Activated CD4-positive, alpha-beta memory T cell treated with anti-CD3 and anti-CD28 coated beads, Interleukin-2, amount 10 ng/mL, durations not matched to agents 7 days and 5 days (primary cell): ENCODE measurements around the gene ATL1. TPM values are rescaled to one million over a fixed set of nuclear protein-coding genes. Genes with fewer than 3 reads are reported as not detected.

Experiments
- CTCF ChIA-PET: fragments of 350-600 bp; sonication (Branson Sonifier 250); formaldehyde crosslinking; loops from one replicate; lab custom pipeline; 2021; ENCODE audit warnings: antibody characterized with exemption, inconsistent platforms; lab: Charles Lee
- POLR2A ChIA-PET: fragments of 350-600 bp; sonication (Branson Sonifier 250); formaldehyde crosslinking; loops from one replicate; lab custom pipeline; 2021; ENCODE audit warnings: antibody characterized with exemption; lab: Charles Lee
- DNase-seq: peaks from one replicate; pipeline ENCODE4 v3.0.0-alpha.2; 2020
- H3K27ac Mint-ChIP-seq: one replicate; pipeline ENCODE4 v1.8.0; 2021; ENCODE audit warnings: mild to moderate bottlenecking, mixed read lengths
- H3K27me3 Mint-ChIP-seq: one replicate; pipeline ENCODE4 v1.8.0; 2021; ENCODE audit warnings: mixed read lengths
- H3K36me3 Mint-ChIP-seq: one replicate; pipeline ENCODE4 v1.8.0; 2021; ENCODE audit warnings: low read depth, mixed read lengths
- H3K4me1 Mint-ChIP-seq: one replicate; pipeline ENCODE4 v1.8.0; 2021; ENCODE audit warnings: mixed read lengths
- H3K4me3 Mint-ChIP-seq: one replicate; pipeline ENCODE4 v1.8.0; 2021; ENCODE audit warnings: mild to moderate bottlenecking, mixed read lengths
- H3K9me3 Mint-ChIP-seq: one replicate; pipeline ENCODE4 v1.8.0; 2021; ENCODE audit warnings: mixed read lengths
- total RNA-seq, 2 experiments: library from RNA; stranded (reverse); gene quantifications; one replicate each; pipeline ENCODE4 v1.2.3, GENCODE V29; 2021

Gene ATL1
- total RNA-seq, 2 experiments from 2014 or later = 0.86 to 1.2 TPM

- H3K9me3 Mint-ChIP-seq = no peaks in the 10 kb centered on the region
- ChIA-PET CTCF (no interaction called here), POLR2A (no interaction called here)
- H3K4me3 Mint-ChIP-seq = no peak overlapping the region
- H3K4me1 Mint-ChIP-seq = no peaks in the 10 kb centered on the region
- no peaks in the 10 kb centered on the region for H3K36me3 Mint-ChIP-seq
- H3K27me3 Mint-ChIP-seq = peaks cover 21% of the 10 kb centered on the region
- DNase-seq = no peak
- H3K27ac Mint-ChIP-seq = no peak overlapping the region
These were observed 18.5 kb downstream of the ATL1 start for GRCh38 chr14:50578433-50578832.

DNA sequence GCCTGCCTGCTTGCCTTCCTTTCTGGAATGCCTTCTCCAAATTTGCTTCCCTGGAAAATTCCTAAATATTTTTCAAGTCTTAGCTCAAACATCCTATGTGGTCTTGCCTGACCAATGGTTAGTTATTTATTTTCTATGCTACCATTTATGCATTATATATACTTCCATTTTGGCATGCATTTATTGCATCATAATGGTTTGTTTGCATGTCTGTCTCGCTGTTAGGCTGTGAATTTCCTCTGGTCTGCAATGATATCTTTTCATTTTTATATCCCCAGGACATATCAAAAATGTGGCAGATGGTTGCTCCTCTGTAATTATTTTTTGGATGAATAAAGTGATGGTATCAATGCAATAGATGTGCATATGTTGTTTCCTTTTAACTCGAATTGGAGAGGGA is 30.5 kb downstream of the ATL1 start:
- DNase-seq = no peak
- Mint-ChIP-seq H3K4me3 (no peak overlapping the region), H3K27ac (no peak overlapping the region), H3K36me3 (no peaks in the 10 kb centered on the region), H3K9me3 (no peaks in the 10 kb centered on the region), H3K27me3 (peaks cover 4% of the 10 kb centered on the region), H3K4me1 (no peaks in the 10 kb centered on the region)
- CTCF ChIA-PET = interaction anchor here (1.1 kb wide), 1 partner anchor 10 kb away, joined by 4 read pairs; no protein-coding TSS in a partner anchor
- POLR2A ChIA-PET = no interaction called here

DNA sequence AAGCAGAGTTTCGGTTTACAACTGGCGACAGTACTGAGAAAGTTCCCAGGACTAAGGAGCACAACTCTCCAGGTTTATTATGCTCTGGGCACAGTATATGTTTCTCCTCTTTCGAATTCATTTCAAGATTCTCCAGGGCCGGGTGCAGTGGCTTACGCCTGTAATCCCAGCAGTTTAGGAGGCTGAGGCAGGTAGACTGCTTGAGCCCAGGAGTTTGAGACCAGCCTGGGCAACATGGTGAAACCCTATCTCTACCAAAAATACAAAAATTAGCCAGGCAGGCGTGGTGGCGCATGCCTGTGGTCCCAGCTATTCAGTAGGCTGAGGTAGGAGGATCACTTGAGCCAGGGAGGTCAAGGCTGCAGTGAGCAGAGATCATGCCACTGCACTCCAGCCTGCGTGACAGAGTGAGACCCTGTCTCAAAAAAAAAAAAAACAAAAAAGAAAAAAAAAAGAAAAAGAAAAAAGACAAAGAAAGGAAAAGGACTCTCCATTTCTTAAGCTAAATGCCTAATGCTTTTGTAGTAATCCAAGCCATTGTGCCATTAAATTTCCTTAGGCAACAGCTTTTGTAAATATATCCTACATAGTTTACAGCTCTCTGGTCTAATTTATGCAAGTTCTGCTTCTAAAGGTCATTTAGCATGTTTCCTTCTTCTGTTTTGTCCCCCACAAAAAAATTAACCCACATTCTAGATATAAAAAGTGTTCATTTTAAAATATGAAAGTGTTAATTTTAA is 34.8 kb downstream of the ATL1 start:
- no peak overlapping the region for H3K27ac Mint-ChIP-seq
- H3K4me3 Mint-ChIP-seq = no peak overlapping the region
- no peaks in the 10 kb centered on the region for H3K36me3 Mint-ChIP-seq
- POLR2A ChIA-PET = no interaction called here
- H3K4me1 Mint-ChIP-seq = no peaks in the 10 kb centered on the region
- CTCF ChIA-PET = interaction anchor here (1.9 kb wide), 1 partner anchor 266 kb away, joined by 6 read pairs; no protein-coding TSS in a partner anchor
- no peaks in the 10 kb centered on the region for H3K9me3 Mint-ChIP-seq
- H3K27me3 Mint-ChIP-seq = peaks cover 4% of the 10 kb centered on the region
- DNase-seq = no peak

DNA sequence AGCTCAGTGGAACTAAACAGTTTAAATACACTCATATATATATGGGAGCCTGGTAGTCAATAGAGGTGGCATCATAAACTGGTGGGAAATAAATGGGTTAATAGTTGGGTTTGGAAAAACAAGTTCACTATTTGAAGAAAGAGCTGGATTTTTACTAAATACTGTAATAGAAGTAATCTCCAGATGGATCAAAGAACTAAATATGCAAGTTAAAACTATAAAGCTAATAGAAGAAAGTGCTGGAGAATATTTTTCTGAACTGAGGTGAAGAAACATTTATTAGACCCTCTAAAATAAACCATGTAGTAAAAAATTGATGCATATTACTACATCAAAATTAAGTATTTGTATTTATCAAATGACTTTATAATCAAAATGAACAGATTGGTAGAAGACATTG is 38.8 kb downstream of the ATL1 start:
- CTCF ChIA-PET = interaction anchor here (1.0 to 2.5 kb wide), 3 partner anchors 9 to 262 kb away, joined by 3 to 8 read pairs (median 6); no protein-coding TSS in a partner anchor
- H3K4me3 Mint-ChIP-seq = no peak overlapping the region
- no peak overlapping the region for H3K27ac Mint-ChIP-seq
- H3K27me3 Mint-ChIP-seq = no peaks in the 10 kb centered on the region
- peaks cover 2% of the 10 kb centered on the region for H3K4me1 Mint-ChIP-seq
- DNase-seq = no peak
- no peaks in the 10 kb centered on the region for H3K9me3 Mint-ChIP-seq
- POLR2A ChIA-PET = no interaction called here
- H3K36me3 Mint-ChIP-seq = no peaks in the 10 kb centered on the region

- Mint-ChIP-seq H3K36me3 (no peaks in the 10 kb centered on the region), H3K4me3 (no peak overlapping the region), H3K27me3 (no peaks in the 10 kb centered on the region), H3K4me1 (peaks cover 2% of the 10 kb centered on the region), H3K9me3 (no peaks in the 10 kb centered on the region), H3K27ac (no peak overlapping the region)
- CTCF ChIA-PET = interaction anchor here (0.8 to 2.6 kb wide), 6 partner anchors 9 to 267 kb away, joined by 3 to 29 read pairs (median 8); no protein-coding TSS in a partner anchor
- POLR2A ChIA-PET = no interaction called here
- no peak for DNase-seq
These were observed 39.9 kb downstream of the ATL1 start for GRCh38 chr14:50599700-50600444.

- ChIA-PET POLR2A (no interaction called here), CTCF (interaction anchor here (0.6 to 2.6 kb wide), 13 partner anchors 10 to 266 kb away, joined by 3 to 29 read pairs (median 4); no protein-coding TSS in a partner anchor)
- H3K9me3 Mint-ChIP-seq = no peaks in the 10 kb centered on the region
- H3K4me3 Mint-ChIP-seq = no peak overlapping the region
- H3K27me3 Mint-ChIP-seq = no peaks in the 10 kb centered on the region
- peaks cover 2% of the 10 kb centered on the region for H3K4me1 Mint-ChIP-seq
- H3K36me3 Mint-ChIP-seq = no peaks in the 10 kb centered on the region
- no peak for DNase-seq
- H3K27ac Mint-ChIP-seq = no peak overlapping the region
These were observed 40.9 kb downstream of the ATL1 start for GRCh38 chr14:50600849-50601248.

DNA sequence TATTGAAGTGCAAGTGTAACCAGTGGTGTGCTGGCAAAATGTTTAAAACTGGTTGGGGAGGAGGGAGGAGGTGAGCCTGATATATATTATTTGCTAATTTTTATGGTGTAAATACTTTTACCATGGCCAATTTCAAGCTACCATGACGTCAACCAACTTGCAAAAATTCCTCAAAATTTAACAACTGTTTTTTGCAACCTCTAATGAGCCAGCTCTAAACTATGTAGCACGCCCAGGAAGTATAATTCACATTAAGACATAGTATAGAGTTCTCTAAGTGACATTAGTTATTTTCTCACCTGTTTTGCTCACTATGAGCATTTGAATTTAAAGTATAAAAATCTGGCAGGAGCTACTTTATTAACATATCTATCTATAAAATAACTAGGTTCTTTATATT is 41.4 kb downstream of the ATL1 start:
- no peak overlapping the region for H3K4me3 Mint-ChIP-seq
- CTCF ChIA-PET = interaction anchor here (0.6 to 2.6 kb wide), 13 partner anchors 18 to 261 kb away, joined by 3 to 29 read pairs (median 4); no protein-coding TSS in a partner anchor
- no peak overlapping the region for H3K27ac Mint-ChIP-seq
- H3K4me1 Mint-ChIP-seq = peaks cover 2% of the 10 kb centered on the region
- H3K36me3 Mint-ChIP-seq = no peaks in the 10 kb centered on the region
- POLR2A ChIA-PET = interaction anchor here (0.6 kb wide), 1 partner anchor 515 kb away, joined by 3 read pairs; no protein-coding TSS in a partner anchor
- no peak for DNase-seq
- H3K9me3 Mint-ChIP-seq = no peaks in the 10 kb centered on the region
- no peaks in the 10 kb centered on the region for H3K27me3 Mint-ChIP-seq

- H3K36me3 Mint-ChIP-seq = no peaks in the 10 kb centered on the region
- H3K27ac Mint-ChIP-seq = no peak overlapping the region
- H3K4me3 Mint-ChIP-seq = no peak overlapping the region
- H3K4me1 Mint-ChIP-seq = peaks cover 2% of the 10 kb centered on the region
- CTCF ChIA-PET = interaction anchor here (0.6 to 2.6 kb wide), 7 partner anchors 110 to 261 kb away, joined by 3 to 29 read pairs (median 5); no protein-coding TSS in a partner anchor
- POLR2A ChIA-PET = interaction anchor here (0.6 kb wide), 1 partner anchor 514 kb away, joined by 3 read pairs; no protein-coding TSS in a partner anchor
- no peaks in the 10 kb centered on the region for H3K9me3 Mint-ChIP-seq
- H3K27me3 Mint-ChIP-seq = no peaks in the 10 kb centered on the region
- DNase-seq = no peak
These were observed 42.1 kb downstream of the ATL1 start for GRCh38 chr14:50602035-50602434.

- ChIA-PET CTCF (no interaction called here), POLR2A (no interaction called here)
- Mint-ChIP-seq H3K9me3 (no peaks in the 10 kb centered on the region), H3K4me1 (peaks cover 2% of the 10 kb centered on the region), H3K27me3 (no peaks in the 10 kb centered on the region), H3K4me3 (no peak overlapping the region), H3K36me3 (no peaks in the 10 kb centered on the region), H3K27ac (no peak overlapping the region)
- DNase-seq = no peak
These were observed 43.6 kb downstream of the ATL1 start for GRCh38 chr14:50603565-50603964.

- no peak for DNase-seq
- CTCF ChIA-PET = interaction anchor here (0.5 to 1.4 kb wide), 2 partner anchors 95 to 171 kb away, joined by 4 read pairs; no protein-coding TSS in a partner anchor
These were observed 45.8 kb downstream of the ATL1 start for GRCh38 chr14:50605766-50606165.

GRCh38 chr14:50606468-50606867 is 46.5 kb downstream of the ATL1 start:
- H3K27me3 Mint-ChIP-seq = peaks cover 6% of the 10 kb centered on the region
- H3K4me3 Mint-ChIP-seq = no peak overlapping the region
- ChIA-PET POLR2A (interaction anchor here (1.3 kb wide), 1 partner anchor 253 kb away, joined by 3 read pairs; no protein-coding TSS in a partner anchor), CTCF (interaction anchor here (1.4 to 2.1 kb wide), 2 partner anchors 8 to 172 kb away, joined by 4 to 6 read pairs; no protein-coding TSS in a partner anchor)
- no peaks in the 10 kb centered on the region for H3K36me3 Mint-ChIP-seq
- H3K9me3 Mint-ChIP-seq = no peaks in the 10 kb centered on the region
- no peak for DNase-seq
- no peak overlapping the region for H3K27ac Mint-ChIP-seq
- H3K4me1 Mint-ChIP-seq = no peaks in the 10 kb centered on the region

More at GRCh38 chr14:50605766-50606165, 45.8 kb downstream of the ATL1 start:
- H3K9me3 Mint-ChIP-seq = no peaks in the 10 kb centered on the region
- H3K27me3 Mint-ChIP-seq = peaks cover 3% of the 10 kb centered on the region
- H3K4me1 Mint-ChIP-seq = no peaks in the 10 kb centered on the region
- no peak overlapping the region for H3K27ac Mint-ChIP-seq
- no peak overlapping the region for H3K4me3 Mint-ChIP-seq
- no peaks in the 10 kb centered on the region for H3K36me3 Mint-ChIP-seq
- POLR2A ChIA-PET = interaction anchor here (1.3 kb wide), 1 partner anchor 254 kb away, joined by 3 read pairs; no protein-coding TSS in a partner anchor

DNA sequence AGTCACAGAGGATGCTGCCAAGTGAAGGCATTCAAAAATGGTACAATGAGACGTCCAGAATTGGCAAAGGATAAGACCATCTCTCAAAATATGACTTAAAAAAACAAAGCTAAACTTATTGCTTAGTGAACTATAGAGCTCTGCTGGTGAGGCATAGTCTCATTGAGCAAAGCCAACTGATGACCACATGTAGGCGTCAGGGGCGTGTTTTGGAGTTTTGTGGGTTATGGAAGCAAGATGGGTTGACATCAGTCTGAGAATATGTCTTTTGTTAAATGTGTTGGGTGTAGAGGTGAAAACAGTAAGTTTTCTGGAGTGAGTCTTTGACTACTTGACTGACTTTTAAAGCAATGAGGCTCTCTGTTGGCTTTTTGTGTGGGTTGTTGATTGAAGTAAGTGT is 47.2 kb downstream of the ATL1 start:
- Mint-ChIP-seq H3K36me3 (no peaks in the 10 kb centered on the region), H3K27ac (no peak overlapping the region), H3K4me1 (no peaks in the 10 kb centered on the region), H3K4me3 (no peak overlapping the region), H3K27me3 (peaks cover 8% of the 10 kb centered on the region), H3K9me3 (no peaks in the 10 kb centered on the region)
- DNase-seq = no peak
- ChIA-PET POLR2A (no interaction called here), CTCF (interaction anchor here (1.2 to 2.1 kb wide), 4 partner anchors 9 to 171 kb away, joined by 3 to 6 read pairs (median 4); no protein-coding TSS in a partner anchor)
